Activated CD4-positive, alpha-beta memory T cell treated with anti-CD3 and anti-CD28 coated beads, Interleukin-2, amount 10 ng/mL, durations not matched to agents 7 days and 5 days (primary cell): Measurements from ENCODE around the gene CCNJ. TPM values are rescaled to one million over a fixed set of nuclear protein-coding genes. Genes with fewer than 3 reads are reported as not detected.

Source experiments
- CTCF ChIA-PET: fragments of 350-600 bp; sonication (Branson Sonifier 250); formaldehyde crosslinking; loops from one replicate; lab custom pipeline; 2021; ENCODE audit warnings: antibody characterized with exemption, inconsistent platforms; lab: Charles Lee
- POLR2A ChIA-PET: fragments of 350-600 bp; sonication (Branson Sonifier 250); formaldehyde crosslinking; loops from one replicate; lab custom pipeline; 2021; ENCODE audit warnings: antibody characterized with exemption; lab: Charles Lee
- DNase-seq: peaks from one replicate; pipeline ENCODE4 v3.0.0-alpha.2; 2020
- H3K27ac Mint-ChIP-seq: one replicate; pipeline ENCODE4 v1.8.0; 2021; ENCODE audit warnings: mild to moderate bottlenecking, mixed read lengths
- H3K27me3 Mint-ChIP-seq: one replicate; pipeline ENCODE4 v1.8.0; 2021; ENCODE audit warnings: mixed read lengths
- H3K36me3 Mint-ChIP-seq: one replicate; pipeline ENCODE4 v1.8.0; 2021; ENCODE audit warnings: low read depth, mixed read lengths
- H3K4me1 Mint-ChIP-seq: one replicate; pipeline ENCODE4 v1.8.0; 2021; ENCODE audit warnings: mixed read lengths
- H3K4me3 Mint-ChIP-seq: one replicate; pipeline ENCODE4 v1.8.0; 2021; ENCODE audit warnings: mild to moderate bottlenecking, mixed read lengths
- H3K9me3 Mint-ChIP-seq: one replicate; pipeline ENCODE4 v1.8.0; 2021; ENCODE audit warnings: mixed read lengths
- total RNA-seq, 2 experiments: library from RNA; stranded (reverse); gene quantifications; one replicate each; pipeline ENCODE4 v1.2.3, GENCODE V29; 2021

CCNJ gene
- total RNA-seq, 2 experiments from 2014 or later = 4.7 to 5.6 TPM

- ChIA-PET POLR2A (interaction anchor here (3.5 to 3.6 kb wide), 2 partner anchors 17 to 57 kb away, joined by 18 to 22 read pairs; partner anchors contain the start of gene ZNF518A), CTCF (no interaction called here)
- Mint-ChIP-seq H3K36me3 (peaks cover 11% of the 10 kb centered on the region), H3K27ac (no peak overlapping the region), H3K27me3 (no peaks in the 10 kb centered on the region), H3K4me3 (no peak overlapping the region), H3K4me1 (peaks cover 33% of the 10 kb centered on the region), H3K9me3 (peaks cover 5% of the 10 kb centered on the region)
- DNase-seq = no peak
Observed at GRCh38 chr10:96072674-96073073, 29.3 kb downstream of the CCNJ start.

GRCh38 chr10:96073722-96074121 is 30.3 kb downstream of the CCNJ start:
- Mint-ChIP-seq H3K4me3 (no peak overlapping the region), H3K36me3 (peaks cover 16% of the 10 kb centered on the region), H3K9me3 (peaks cover 5% of the 10 kb centered on the region), H3K27ac (peak overlapping the region; percentile 64), H3K4me1 (peaks cover 33% of the 10 kb centered on the region), H3K27me3 (no peaks in the 10 kb centered on the region)
- ChIA-PET POLR2A (interaction anchor here (3.5 to 3.6 kb wide), 2 partner anchors 16 to 56 kb away, joined by 18 to 22 read pairs; partner anchors contain the start of gene ZNF518A), CTCF (no interaction called here)
- DNase-seq = no peak

- Mint-ChIP-seq H3K4me1 (peaks cover 37% of the 10 kb centered on the region), H3K27ac (no peak overlapping the region), H3K9me3 (peaks cover 5% of the 10 kb centered on the region), H3K36me3 (peaks cover 17% of the 10 kb centered on the region), H3K4me3 (no peak overlapping the region), H3K27me3 (no peaks in the 10 kb centered on the region)
- no peak for DNase-seq
- ChIA-PET CTCF (no interaction called here), POLR2A (interaction anchor here (0.6 to 3.6 kb wide), 5 partner anchors 15 to 167 kb away, joined by 3 to 18 read pairs (median 4); partner anchors contain the start of genes CC2D2B and ZNF518A)
Observed at GRCh38 chr10:96074776-96075175, 31.4 kb downstream of the CCNJ start.

GRCh38 chr10:96075977-96076376 is 32.6 kb downstream of the CCNJ start:
- no peak overlapping the region for H3K4me3 Mint-ChIP-seq
- no peak for DNase-seq
- H3K9me3 Mint-ChIP-seq = peaks cover 5% of the 10 kb centered on the region
- peaks cover 46% of the 10 kb centered on the region for H3K4me1 Mint-ChIP-seq
- no peak overlapping the region for H3K27ac Mint-ChIP-seq
- peaks cover 23% of the 10 kb centered on the region for H3K36me3 Mint-ChIP-seq
- ChIA-PET CTCF (interaction anchor here (1.3 kb wide), 1 partner anchor 14 kb away, joined by 4 read pairs; no protein-coding TSS in a partner anchor), POLR2A (interaction anchor here (1.3 to 3.6 kb wide), 4 partner anchors 12 to 169 kb away, joined by 3 to 18 read pairs (median 10); partner anchors contain the start of genes CC2D2B and ZNF518A)
- no peaks in the 10 kb centered on the region for H3K27me3 Mint-ChIP-seq

GRCh38 chr10:96077156-96077555 is 33.8 kb downstream of the CCNJ start:
- POLR2A ChIA-PET = interaction anchor here (2.3 kb wide), 1 partner anchor 13 kb away, joined by 17 read pairs; no protein-coding TSS in a partner anchor
- CTCF ChIA-PET = interaction anchor here (1.1 kb wide), 1 partner anchor 60 kb away, joined by 3 read pairs; no protein-coding TSS in a partner anchor

GRCh38 chr10:96082153-96082552 is 38.8 kb downstream of the CCNJ start:
- no peak overlapping the region for H3K4me3 Mint-ChIP-seq
- ChIA-PET POLR2A (no interaction called here), CTCF (no interaction called here)
- H3K27ac Mint-ChIP-seq = no peak overlapping the region
- H3K4me1 Mint-ChIP-seq = peaks cover 14% of the 10 kb centered on the region
- no peaks in the 10 kb centered on the region for H3K9me3 Mint-ChIP-seq
- peaks cover 17% of the 10 kb centered on the region for H3K36me3 Mint-ChIP-seq
- no peaks in the 10 kb centered on the region for H3K27me3 Mint-ChIP-seq
- DNase-seq = no peak

More at GRCh38 chr10:96077156-96077555, 33.8 kb downstream of the CCNJ start:
- H3K9me3 Mint-ChIP-seq = peaks cover 5% of the 10 kb centered on the region
- DNase-seq = no peak
- no peaks in the 10 kb centered on the region for H3K27me3 Mint-ChIP-seq
- peaks cover 45% of the 10 kb centered on the region for H3K4me1 Mint-ChIP-seq
- H3K4me3 Mint-ChIP-seq = no peak overlapping the region
- H3K27ac Mint-ChIP-seq = no peak overlapping the region
- H3K36me3 Mint-ChIP-seq = peaks cover 23% of the 10 kb centered on the region

- ChIA-PET CTCF (no interaction called here), POLR2A (interaction anchor here (1.9 kb wide), 1 partner anchor 47 kb away, joined by 9 read pairs; the partner anchor contains the start of gene ZNF518A)
- peaks cover 14% of the 10 kb centered on the region for H3K4me1 Mint-ChIP-seq
- no peaks in the 10 kb centered on the region for H3K27me3 Mint-ChIP-seq
- DNase-seq = no peak
- no peaks in the 10 kb centered on the region for H3K9me3 Mint-ChIP-seq
- no peak overlapping the region for H3K27ac Mint-ChIP-seq
- H3K36me3 Mint-ChIP-seq = peaks cover 18% of the 10 kb centered on the region
- H3K4me3 Mint-ChIP-seq = no peak overlapping the region
Observed at GRCh38 chr10:96082748-96083147, 39.4 kb downstream of the CCNJ start.

- Mint-ChIP-seq H3K36me3 (peaks cover 21% of the 10 kb centered on the region), H3K4me3 (peak overlapping the region; percentile 56), H3K4me1 (peaks cover 14% of the 10 kb centered on the region), H3K9me3 (peaks cover 3% of the 10 kb centered on the region), H3K27me3 (peaks cover 16% of the 10 kb centered on the region), H3K27ac (peak overlapping the region; percentile 97)
- POLR2A ChIA-PET = interaction anchor here (0.7 to 3.4 kb wide), 23 partner anchors 9 to 1543 kb away, joined by 3 to 229 read pairs (median 5); partner anchors contain the start of genes CC2D2B, CCNJ, HELLS and LCOR
- CTCF ChIA-PET = interaction anchor here (0.9 to 2.2 kb wide), 7 partner anchors 13 to 249 kb away, joined by 3 to 31 read pairs (median 4); partner anchors contain the start of genes CCNJ and ZNF518A
- DNase-seq = no peak
Observed at GRCh38 chr10:96089116-96089515, 45.7 kb downstream of the CCNJ start.

- peaks cover 19% of the 10 kb centered on the region for H3K27me3 Mint-ChIP-seq
- CTCF ChIA-PET = interaction anchor here (0.5 to 2.2 kb wide), 9 partner anchors 14 to 500 kb away, joined by 3 to 31 read pairs (median 4); partner anchors contain the start of genes CCNJ, TCTN3 and ZNF518A
Observed at GRCh38 chr10:96089670-96090462, 46.5 kb downstream of the CCNJ start.

GRCh38 chr10:96090463-96090800 is 47.0 kb downstream of the CCNJ start:
- Mint-ChIP-seq H3K4me1 (peaks cover 14% of the 10 kb centered on the region), H3K27me3 (peaks cover 24% of the 10 kb centered on the region), H3K27ac (peak overlapping the region; percentile 97), H3K4me3 (peak overlapping the region; percentile 88), H3K36me3 (peaks cover 21% of the 10 kb centered on the region), H3K9me3 (peaks cover 3% of the 10 kb centered on the region)
- ChIA-PET CTCF (interaction anchor here (1.5 to 2.2 kb wide), 2 partner anchors 40 to 397 kb away, joined by 9 to 31 read pairs; partner anchors contain the start of genes TCTN3 and ZNF518A), POLR2A (interaction anchor here (0.7 to 3.4 kb wide), 17 partner anchors 9 to 183 kb away, joined by 3 to 229 read pairs (median 7); partner anchors contain the start of genes CC2D2B, CCNJ and ZNF518A)
- DNase-seq = no peak

More at GRCh38 chr10:96089670-96090462, 46.5 kb downstream of the CCNJ start:
- peak; percentile 95 for DNase-seq
- H3K4me1 Mint-ChIP-seq = peaks cover 14% of the 10 kb centered on the region
- peak overlapping the region; percentile 97 for H3K27ac Mint-ChIP-seq
- peak overlapping the region; percentile 88 for H3K4me3 Mint-ChIP-seq
- peaks cover 21% of the 10 kb centered on the region for H3K36me3 Mint-ChIP-seq
- H3K9me3 Mint-ChIP-seq = peaks cover 3% of the 10 kb centered on the region
- POLR2A ChIA-PET = interaction anchor here (0.7 to 3.4 kb wide), 26 partner anchors 10 to 1544 kb away, joined by 3 to 229 read pairs (median 5); partner anchors contain the start of genes CC2D2B, CCNJ, HELLS and LCOR

- no peak for DNase-seq
- Mint-ChIP-seq H3K36me3 (peaks cover 17% of the 10 kb centered on the region), H3K4me1 (peaks cover 14% of the 10 kb centered on the region), H3K27ac (no peak overlapping the region), H3K9me3 (peaks cover 3% of the 10 kb centered on the region), H3K27me3 (peaks cover 44% of the 10 kb centered on the region), H3K4me3 (no peak overlapping the region)
- CTCF ChIA-PET = interaction anchor here (1.5 kb wide), 1 partner anchor 37 kb away, joined by 5 read pairs; the partner anchor contains the start of gene ZNF518A
- POLR2A ChIA-PET = interaction anchor here (2.7 kb wide), 1 partner anchor 37 kb away, joined by 16 read pairs; the partner anchor contains the start of gene ZNF518A
Observed at GRCh38 chr10:96092999-96093767, 49.8 kb downstream of the CCNJ start.

GRCh38 chr10:96093948-96094347 is 50.6 kb downstream of the CCNJ start:
- peaks cover 45% of the 10 kb centered on the region for H3K27me3 Mint-ChIP-seq

More at GRCh38 chr10:96093948-96094347, 50.6 kb downstream of the CCNJ start:
- CTCF ChIA-PET = interaction anchor here (1.5 kb wide), 1 partner anchor 36 kb away, joined by 5 read pairs; the partner anchor contains the start of gene ZNF518A
- Mint-ChIP-seq H3K27ac (no peak overlapping the region), H3K4me3 (no peak overlapping the region), H3K4me1 (peaks cover 12% of the 10 kb centered on the region), H3K36me3 (peaks cover 17% of the 10 kb centered on the region), H3K9me3 (peaks cover 3% of the 10 kb centered on the region)
- POLR2A ChIA-PET = interaction anchor here (2.7 kb wide), 1 partner anchor 36 kb away, joined by 16 read pairs; the partner anchor contains the start of gene ZNF518A
- no peak for DNase-seq
